MCF 10A (cell line): ENCODE measurements around the gene ELN. TPM values are rescaled to one million over a fixed set of nuclear protein-coding genes. Genes with fewer than 3 reads are reported as not detected.

Experiments used
- BruUV-seq: library from RNA; stranded (reverse); fragments of 400-500 nt; replicated peaks from 2 replicates; lab custom pipeline; 2021; lab: Mats Ljungman, UMichigan
- CTCF ChIA-PET: fragments of 300-600 bp; sonication (Branson Sonifier 250); formaldehyde crosslinking; extraction: SDS; loops from one replicate; lab custom pipeline; 2021; ENCODE audit warnings: antibody characterized with exemption, inconsistent platforms; lab: Yijun Ruan, JAX
- POLR2A ChIA-PET: fragments of 300-600, 350-650 bp; sonication (Branson Sonifier 250); formaldehyde crosslinking; extraction: SDS; loops from one replicate; lab custom pipeline; 2020; ENCODE audit warnings: antibody characterized with exemption, inconsistent platforms; lab: Yijun Ruan, JAX
- DNase-seq: peaks from one replicate; pipeline ENCODE4 v3.0.0-alpha.2; 2018; ENCODE audit not compliant: unreplicated experiment
- H3K27ac Mint-ChIP-seq: one replicate; pipeline ENCODE4 v1.8.0; 2022; ENCODE audit warnings: mild to moderate bottlenecking, low read depth, mixed read lengths; ENCODE audit not compliant: unreplicated experiment
- H3K27me3 Mint-ChIP-seq: one replicate; pipeline ENCODE4 v1.8.0; 2022; ENCODE audit warnings: mixed read lengths; ENCODE audit not compliant: insufficient read depth, unreplicated experiment
- H3K36me3 Mint-ChIP-seq: one replicate; pipeline ENCODE4 v1.8.0; 2022; ENCODE audit warnings: mild to moderate bottlenecking, moderate library complexity, mixed read lengths; ENCODE audit not compliant: insufficient read depth, unreplicated experiment
- H3K4me1 Mint-ChIP-seq: one replicate; pipeline ENCODE4 v1.8.0; 2022; ENCODE audit warnings: mixed read lengths; ENCODE audit not compliant: insufficient read depth, unreplicated experiment
- H3K4me3 Mint-ChIP-seq: one replicate; pipeline ENCODE4 v1.8.0; 2022; ENCODE audit warnings: mild to moderate bottlenecking, moderate library complexity, mixed read lengths; ENCODE audit not compliant: unreplicated experiment
- H3K9me3 Mint-ChIP-seq: one replicate; pipeline ENCODE4 v1.8.0; 2022; ENCODE audit warnings: mixed read lengths; ENCODE audit not compliant: unreplicated experiment
- CTCF ChIP-seq: fragments of 200-600 bp; IDR thresholded peaks from one replicate; pipeline ENCODE4 v1.8.0; 2022; ENCODE audit warnings: antibody characterized with exemption, mild to moderate bottlenecking; ENCODE audit not compliant: unreplicated experiment
- intact Hi-C: fragments of 100-400 bp; cut with micrococcal nuclease; formaldehyde crosslinking; loops from 2 replicates; pipeline ENCODE4 v1.14.1; 2022
- total RNA-seq: library from RNA; stranded (reverse); gene quantifications from 2 replicates; pipeline ENCODE4 v1.2.3, GENCODE V29; 2022

The ELN gene
- total RNA-seq, 1 experiment from 2014 or later, result not detected

GRCh38 chr7:74099031-74099430 is 71.1 kb downstream of the ELN start:
- Mint-ChIP-seq H3K27me3 (no peaks in the 10 kb centered on the region), H3K27ac (peak overlapping the region; percentile 88), H3K4me3 (no peak overlapping the region), H3K9me3 (no peaks in the 10 kb centered on the region), H3K4me1 (peaks cover 13% of the 10 kb centered on the region), H3K36me3 (peaks cover 39% of the 10 kb centered on the region)
- TF ChIP-seq CTCF, result no peak
- BruUV-seq, result no TSS peak
- DNase-seq, result no peak
- CTCF ChIA-PET, result interaction anchor here (0.5 to 1.2 kb wide), 2 partner anchors 30 to 298 kb away, joined by 3 read pairs; no protein-coding TSS in a partner anchor
- intact Hi-C loops, result no loop called here
- POLR2A ChIA-PET, result interaction anchor here (1.3 to 1.6 kb wide), 3 partner anchors 15 to 76 kb away, joined by 3 to 12 read pairs (median 4); partner anchors contain the start of gene EIF4H

GRCh38 chr7:74101061-74101681 is 73.2 kb downstream of the ELN start:
- Mint-ChIP-seq H3K27ac (no peak overlapping the region), H3K9me3 (no peaks in the 10 kb centered on the region), H3K27me3 (no peaks in the 10 kb centered on the region), H3K36me3 (peaks cover 44% of the 10 kb centered on the region), H3K4me1 (peaks cover 9% of the 10 kb centered on the region), H3K4me3 (no peak overlapping the region)
- intact Hi-C loops, result no loop called here
- ChIA-PET POLR2A (interaction anchor here (0.6 kb wide), 1 partner anchor 42 kb away, joined by 3 read pairs; no protein-coding TSS in a partner anchor), CTCF (interaction anchor here (0.9 kb wide), 1 partner anchor 33 kb away, joined by 3 read pairs; no protein-coding TSS in a partner anchor)
- no TSS peak for BruUV-seq
- TF ChIP-seq CTCF, result no peak
- DNase-seq, result no peak

DNA sequence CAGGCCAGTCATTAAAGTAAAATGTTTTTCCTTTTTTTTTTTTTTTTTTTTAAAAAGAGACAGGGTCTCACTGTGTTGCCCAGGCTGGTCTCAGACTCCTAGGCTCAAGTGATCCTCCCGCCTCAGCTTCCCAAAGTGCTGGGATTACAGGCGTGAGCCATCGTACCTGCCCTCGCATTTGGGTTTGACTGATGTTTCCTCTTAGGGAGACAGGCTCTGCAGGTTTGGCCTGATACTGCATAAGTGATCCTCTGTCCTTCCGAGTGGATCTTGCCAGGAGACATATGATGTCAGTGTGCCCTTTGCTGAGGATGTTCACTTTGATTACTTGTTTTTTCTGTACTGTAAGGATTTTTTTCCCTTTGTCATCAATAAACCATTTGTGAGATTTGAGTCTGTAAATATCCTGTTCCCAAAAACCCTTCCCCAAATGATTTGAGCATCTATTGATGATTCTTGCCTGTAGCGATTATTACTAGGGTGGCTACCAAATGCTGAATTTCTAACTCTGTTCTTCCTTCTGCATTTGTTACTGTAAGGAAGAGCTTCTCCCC is 75.3 kb downstream of the ELN start:
- peaks cover 53% of the 10 kb centered on the region for H3K36me3 Mint-ChIP-seq
- no TSS peak for BruUV-seq
- H3K27ac Mint-ChIP-seq, result no peak overlapping the region
- no peaks in the 10 kb centered on the region for H3K27me3 Mint-ChIP-seq
- DNase-seq, result no peak
- ChIA-PET POLR2A (no interaction called here), CTCF (interaction anchor here (0.9 to 1.6 kb wide), 2 partner anchors 67 to 72 kb away, joined by 4 to 5 read pairs; no protein-coding TSS in a partner anchor)
- H3K4me3 Mint-ChIP-seq, result no peak overlapping the region
- no peak for TF ChIP-seq CTCF
- H3K4me1 Mint-ChIP-seq, result peaks cover 2% of the 10 kb centered on the region
- H3K9me3 Mint-ChIP-seq, result no peaks in the 10 kb centered on the region
- intact Hi-C loops, result no loop called here

GRCh38 chr7:74104702-74105101 is 76.7 kb downstream of the ELN start:
- ChIA-PET POLR2A (interaction anchor here (0.9 to 1.2 kb wide), 3 partner anchors 13 to 37 kb away, joined by 3 read pairs; no protein-coding TSS in a partner anchor), CTCF (interaction anchor here (0.6 to 2.2 kb wide), 2 partner anchors 35 to 165 kb away, joined by 4 to 11 read pairs; no protein-coding TSS in a partner anchor)
- peak; percentile 63 for DNase-seq

More at GRCh38 chr7:74104702-74105101, 76.7 kb downstream of the ELN start:
- no peaks in the 10 kb centered on the region for H3K27me3 Mint-ChIP-seq
- H3K4me1 Mint-ChIP-seq, result no peaks in the 10 kb centered on the region
- no peak overlapping the region for H3K27ac Mint-ChIP-seq
- no TSS peak for BruUV-seq
- no peak for TF ChIP-seq CTCF
- H3K36me3 Mint-ChIP-seq, result peaks cover 53% of the 10 kb centered on the region
- H3K4me3 Mint-ChIP-seq, result no peak overlapping the region
- intact Hi-C loops, result no loop called here
- H3K9me3 Mint-ChIP-seq, result no peaks in the 10 kb centered on the region
